ENCODE data around the gene TBCK.

The TBCK gene

GRCh38 chr4:105996845-105997244 is 319.2 kb downstream of the TBCK start:
- in situ Hi-C loops (cut with MboI; ENCODE audit: low sequenced_read_pairs): no loop called here

GRCh38 chr4:105994841-105995501 is 321.0 kb downstream of the TBCK start:
- in situ Hi-C loops (cut with MboI; ENCODE audit: low sequenced_read_pairs): no loop called here

- in situ Hi-C loops (cut with MboI; ENCODE audit: low sequenced_read_pairs): no loop called here
Observed at GRCh38 chr4:105994061-105994460, 321.9 kb downstream of the TBCK start.

GRCh38 chr4:105992641-105993305 is 323.2 kb downstream of the TBCK start:
- in situ Hi-C loops (cut with MboI; ENCODE audit: low sequenced_read_pairs): no loop called here

GRCh38 chr4:105991726-105992125 is 324.3 kb downstream of the TBCK start:
- in situ Hi-C loops (cut with MboI; ENCODE audit: low sequenced_read_pairs): no loop called here

Data from hTERT RPE-1 (cell line).